NCI-H526 treated with DMSO at 0.1 percent for 48 hours (cell line): ENCODE measurements around the gene PAIP2B.
"Not testable (repeated sequence)": the region's sequence is repeated elsewhere in the genome, so short reads cannot be mapped to it uniquely, and the experiment has no call there.

ENCODE experiments used
- DNase-seq: peaks from one replicate; lab custom pipeline; 2025; lab: John Stamatoyannopoulos, UW

Gene PAIP2B

GRCh38 chr2:71216501-71216900 lies 10.4 kb downstream of the PAIP2B start:
- DNase-seq: no peak

GRCh38 chr2:71215447-71215846 lies 11.5 kb downstream of the PAIP2B start:
- no peak for DNase-seq

- no peak for DNase-seq
Observed at GRCh38 chr2:71212336-71212735, 14.6 kb downstream of the PAIP2B start.

GRCh38 chr2:71210292-71210691 lies 16.6 kb downstream of the PAIP2B start:
- DNase-seq: no peak

GRCh38 chr2:71208756-71209155 lies 18.1 kb downstream of the PAIP2B start:
- no peak for DNase-seq

GRCh38 chr2:71207601-71208000 lies 19.3 kb downstream of the PAIP2B start:
- no peak for DNase-seq

GRCh38 chr2:71206271-71206670 lies 20.6 kb downstream of the PAIP2B start:
- DNase-seq: no peak

GRCh38 chr2:71191570-71191943 lies 35.3 kb downstream of the PAIP2B start:
- DNase-seq: no peak

- no peak for DNase-seq
Observed at GRCh38 chr2:71190656-71191569, 36.0 kb downstream of the PAIP2B start.

GRCh38 chr2:71187589-71187988 lies 39.3 kb downstream of the PAIP2B start:
- DNase-seq: no peak

- no peak for DNase-seq
Observed at GRCh38 chr2:71186973-71187372, 39.9 kb downstream of the PAIP2B start.

- DNase-seq: not testable (repeated sequence)
Observed at GRCh38 chr2:71183306-71184115, 43.4 kb downstream of the PAIP2B start.

GRCh38 chr2:71181316-71181715 lies 45.6 kb downstream of the PAIP2B start:
- no peak for DNase-seq

GRCh38 chr2:71178836-71179235 lies 48.1 kb downstream of the PAIP2B start:
- not testable (repeated sequence) for DNase-seq

- DNase-seq: no peak
Observed at GRCh38 chr2:71174207-71174606, 52.7 kb downstream of the PAIP2B start.

GRCh38 chr2:71173096-71173495 lies 53.8 kb downstream of the PAIP2B start:
- no peak for DNase-seq

- DNase-seq: no peak
Observed at GRCh38 chr2:71166812-71167211, 60.1 kb downstream of the PAIP2B start.

- DNase-seq: peak; percentile 13
Observed at GRCh38 chr2:71157124-71157793, 69.6 kb downstream of the PAIP2B start.

- peak; percentile 34 for DNase-seq
Observed at GRCh38 chr2:71156573-71156972, 70.3 kb downstream of the PAIP2B start.

- DNase-seq: no peak
Observed at GRCh38 chr2:71155846-71156245, 71.1 kb downstream of the PAIP2B start.

- no peak for DNase-seq
Observed at GRCh38 chr2:71154798-71155197, 72.1 kb downstream of the PAIP2B start.

- DNase-seq: no peak
Observed at GRCh38 chr2:71154279-71154678, 72.6 kb downstream of the PAIP2B start.
